Neural cell (in vitro differentiated cells): ENCODE data around the gene ADAMTS17. TPM values are rescaled to one million over a fixed set of nuclear protein-coding genes. Genes with fewer than 3 reads are reported as not detected.

Experiments
- H2AFZ ChIP-seq: fragments of 200-600, 300-800 bp; sonication (generic), shearing (Covaris generic); 2 replicates; pipeline ENCODE4 v1.6.0; 2014; ENCODE audit warnings: low read depth, mild to moderate bottlenecking, antibody characterized with exemption, low read length, moderate library complexity
- H3F3A ChIP-seq: fragments of 200-600 bp; shearing (Covaris generic); 2 replicates; pipeline ENCODE4 v1.6.1; 2016; ENCODE audit warnings: mild to moderate bottlenecking, moderate library complexity, mixed read lengths, antibody characterized with exemption, low read length; ENCODE audit not compliant: insufficient read depth, poor library complexity, severe bottlenecking
- H3K27ac ChIP-seq: fragments of 200-600, 300-800 bp; sonication (generic), shearing (Covaris generic); 2 replicates; pipeline ENCODE4 v1.5.1; 2014; ENCODE audit warnings: mild to moderate bottlenecking, low read length, moderate library complexity
- H3K27me3 ChIP-seq: fragments of 300-800, 200-600 bp; sonication (generic), shearing (Covaris generic); 2 replicates; pipeline ENCODE4 v1.6.0; 2014; ENCODE audit warnings: mild to moderate bottlenecking, low read depth, low read length, moderate library complexity; ENCODE audit not compliant: insufficient read depth
- H3K36me3 ChIP-seq: fragments of 300-800, 200-600 bp; sonication (generic), shearing (Covaris generic); 2 replicates; pipeline ENCODE4 v1.5.1; 2014; ENCODE audit warnings: mild to moderate bottlenecking, antibody characterized with exemption, low read length, moderate library complexity; ENCODE audit not compliant: insufficient read depth
- H3K4me2 ChIP-seq: fragments of 300-800, 200-600 bp; sonication (generic), shearing (Covaris generic); 2 replicates; pipeline ENCODE4 v1.6.0; 2014; ENCODE audit warnings: mild to moderate bottlenecking, low read length
- H3K4me3 ChIP-seq: fragments of 300-800, 200-600 bp; sonication (generic), shearing (Covaris generic); 2 replicates; pipeline ENCODE4 v1.5.1; 2014; ENCODE audit warnings: mild to moderate bottlenecking, low read length, moderate library complexity
- H3K79me2 ChIP-seq: fragments of 200-600 bp; shearing (Covaris generic); replicated peaks from 2 replicates; pipeline ENCODE4 v1.6.0; 2014; ENCODE audit warnings: mild to moderate bottlenecking, low read length, moderate library complexity; ENCODE audit not compliant: insufficient read depth
- H3K9ac ChIP-seq: fragments of 300-800, 200-600 bp; sonication (generic), shearing (Covaris generic); 2 replicates; pipeline ENCODE4 v1.6.1; 2016; ENCODE audit warnings: mild to moderate bottlenecking, low read length, mixed read lengths
- H3K9me2 ChIP-seq: fragments of 200-600 bp; shearing (Covaris generic); 2 replicates; pipeline ENCODE4 v1.6.1; 2016; ENCODE audit warnings: mild to moderate bottlenecking, low read length, mixed read lengths; ENCODE audit not compliant: insufficient read depth
- H3K9me3 ChIP-seq: fragments of 200-600, 300-800 bp; sonication (generic), shearing (Covaris generic); 2 replicates; pipeline ENCODE4 v1.6.1; 2016; ENCODE audit warnings: mild to moderate bottlenecking, mixed run types, low read length, moderate library complexity, mixed read lengths
- H4K20me1 ChIP-seq: fragments of 200-600 bp; shearing (Covaris generic); 2 replicates; pipeline ENCODE4 v1.6.1; 2016; ENCODE audit warnings: mild to moderate bottlenecking, mixed run types; ENCODE audit not compliant: insufficient read depth
- EP300 ChIP-seq: fragments of 450-650 bp; conservative IDR thresholded peaks from 2 replicates; pipeline ENCODE4 v1.6.1; 2014; ENCODE audit warnings: antibody characterized with exemption, mild to moderate bottlenecking, moderate library complexity; ENCODE audit not compliant: poor library complexity, severe bottlenecking
- EZH2 ChIP-seq: fragments of 200-600, 300-800 bp; shearing (Covaris generic), sonication (generic); IDR thresholded peaks from 2 replicates; pipeline ENCODE4 v1.6.1; 2014; ENCODE audit warnings: antibody characterized with exemption, low read length, borderline replicate concordance, mild to moderate bottlenecking; ENCODE audit not compliant: insufficient read depth, poor library complexity, severe bottlenecking
- MXI1 ChIP-seq: fragments of 450-650 bp; conservative IDR thresholded peaks from 2 replicates; pipeline ENCODE4 v1.6.1; 2014; ENCODE audit warnings: antibody characterized with exemption, mild to moderate bottlenecking; ENCODE audit not compliant: poor library complexity, severe bottlenecking
- POLR2AphosphoS5 ChIP-seq: IDR thresholded peaks from 2 replicates; pipeline ENCODE4 v1.6.1; 2012
- RAD21 ChIP-seq: fragments of 450-650 bp; conservative IDR thresholded peaks from 2 replicates; pipeline ENCODE4 v1.6.1; 2014; ENCODE audit warnings: antibody characterized with exemption, mild to moderate bottlenecking, moderate library complexity
- SMC3 ChIP-seq: fragments of 450-650 bp; conservative IDR thresholded peaks from 2 replicates; pipeline ENCODE4 v1.6.1; 2014; ENCODE audit warnings: antibody characterized with exemption, mild to moderate bottlenecking, moderate library complexity; ENCODE audit not compliant: poor library complexity
- TAF1 ChIP-seq: IDR thresholded peaks from 2 replicates; pipeline ENCODE4 v1.6.1; 2012; ENCODE audit warnings: low read depth
- polyA plus RNA-seq: library from polyadenylated mRNA; depleted of rRNA; stranded (reverse); fragments of >200 nt; gene quantifications from 2 replicates; pipeline ENCODE4 v1.2.3, GENCODE V29; 2014
- TF ChIP-seq, protein P1 (sequence below): IDR thresholded peaks from 2 replicates; pipeline ENCODE4 v1.6.1; 2012; ENCODE audit warnings: borderline replicate concordance
- TF ChIP-seq, protein P2 (sequence below): fragments of 450-650 bp; IDR thresholded peaks from 2 replicates; pipeline ENCODE4 v1.5.1; 2014; ENCODE audit warnings: antibody characterized with exemption, mild to moderate bottlenecking, moderate library complexity; ENCODE audit not compliant: poor library complexity, severe bottlenecking

The ADAMTS17 gene
- polyA plus RNA-seq, 1 donor from 2014 or later = 0.04 TPM

DNA sequence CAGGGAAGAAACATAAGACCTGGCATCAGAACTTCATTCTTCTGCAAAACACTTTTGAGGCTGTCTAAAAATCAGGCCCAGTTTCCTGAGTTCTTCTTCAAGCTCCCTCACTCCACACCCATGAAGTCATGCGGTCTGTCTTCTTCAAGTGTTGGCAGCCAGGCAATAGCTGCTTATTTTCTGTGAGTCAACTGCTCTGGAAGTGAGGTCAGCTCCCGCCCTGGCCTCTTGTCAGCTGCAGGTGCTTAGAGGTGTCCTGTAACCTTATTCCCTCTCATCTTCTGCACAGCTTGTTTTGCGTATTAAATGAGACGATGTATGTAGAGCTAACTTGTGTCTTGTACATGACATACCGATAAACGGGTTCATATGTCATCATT, 226.1 kb downstream of the ADAMTS17 start:
- H3K36me3 ChIP-seq = no peaks in the 10 kb centered on the region
- no peaks in the 10 kb centered on the region for H3K9me2 ChIP-seq
- no peaks in the 10 kb centered on the region for H3K79me2 ChIP-seq
- no peak overlapping the region for H2AFZ ChIP-seq
- H3K4me2 ChIP-seq = no peak overlapping the region
- TF ChIP-seq TAF1 = no peak
- TF ChIP-seq, protein P1, sequence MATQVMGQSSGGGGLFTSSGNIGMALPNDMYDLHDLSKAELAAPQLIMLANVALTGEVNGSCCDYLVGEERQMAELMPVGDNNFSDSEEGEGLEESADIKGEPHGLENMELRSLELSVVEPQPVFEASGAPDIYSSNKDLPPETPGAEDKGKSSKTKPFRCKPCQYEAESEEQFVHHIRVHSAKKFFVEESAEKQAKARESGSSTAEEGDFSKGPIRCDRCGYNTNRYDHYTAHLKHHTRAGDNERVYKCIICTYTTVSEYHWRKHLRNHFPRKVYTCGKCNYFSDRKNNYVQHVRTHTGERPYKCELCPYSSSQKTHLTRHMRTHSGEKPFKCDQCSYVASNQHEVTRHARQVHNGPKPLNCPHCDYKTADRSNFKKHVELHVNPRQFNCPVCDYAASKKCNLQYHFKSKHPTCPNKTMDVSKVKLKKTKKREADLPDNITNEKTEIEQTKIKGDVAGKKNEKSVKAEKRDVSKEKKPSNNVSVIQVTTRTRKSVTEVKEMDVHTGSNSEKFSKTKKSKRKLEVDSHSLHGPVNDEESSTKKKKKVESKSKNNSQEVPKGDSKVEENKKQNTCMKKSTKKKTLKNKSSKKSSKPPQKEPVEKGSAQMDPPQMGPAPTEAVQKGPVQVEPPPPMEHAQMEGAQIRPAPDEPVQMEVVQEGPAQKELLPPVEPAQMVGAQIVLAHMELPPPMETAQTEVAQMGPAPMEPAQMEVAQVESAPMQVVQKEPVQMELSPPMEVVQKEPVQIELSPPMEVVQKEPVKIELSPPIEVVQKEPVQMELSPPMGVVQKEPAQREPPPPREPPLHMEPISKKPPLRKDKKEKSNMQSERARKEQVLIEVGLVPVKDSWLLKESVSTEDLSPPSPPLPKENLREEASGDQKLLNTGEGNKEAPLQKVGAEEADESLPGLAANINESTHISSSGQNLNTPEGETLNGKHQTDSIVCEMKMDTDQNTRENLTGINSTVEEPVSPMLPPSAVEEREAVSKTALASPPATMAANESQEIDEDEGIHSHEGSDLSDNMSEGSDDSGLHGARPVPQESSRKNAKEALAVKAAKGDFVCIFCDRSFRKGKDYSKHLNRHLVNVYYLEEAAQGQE = no peak
- no peak for TF ChIP-seq SMC3
- no peak for TF ChIP-seq RAD21
- no peak for TF ChIP-seq EP300
- no peak for TF ChIP-seq POLR2AphosphoS5
- no peak for TF ChIP-seq EZH2
- TF ChIP-seq MXI1 = no peak
- TF ChIP-seq, protein P2, sequence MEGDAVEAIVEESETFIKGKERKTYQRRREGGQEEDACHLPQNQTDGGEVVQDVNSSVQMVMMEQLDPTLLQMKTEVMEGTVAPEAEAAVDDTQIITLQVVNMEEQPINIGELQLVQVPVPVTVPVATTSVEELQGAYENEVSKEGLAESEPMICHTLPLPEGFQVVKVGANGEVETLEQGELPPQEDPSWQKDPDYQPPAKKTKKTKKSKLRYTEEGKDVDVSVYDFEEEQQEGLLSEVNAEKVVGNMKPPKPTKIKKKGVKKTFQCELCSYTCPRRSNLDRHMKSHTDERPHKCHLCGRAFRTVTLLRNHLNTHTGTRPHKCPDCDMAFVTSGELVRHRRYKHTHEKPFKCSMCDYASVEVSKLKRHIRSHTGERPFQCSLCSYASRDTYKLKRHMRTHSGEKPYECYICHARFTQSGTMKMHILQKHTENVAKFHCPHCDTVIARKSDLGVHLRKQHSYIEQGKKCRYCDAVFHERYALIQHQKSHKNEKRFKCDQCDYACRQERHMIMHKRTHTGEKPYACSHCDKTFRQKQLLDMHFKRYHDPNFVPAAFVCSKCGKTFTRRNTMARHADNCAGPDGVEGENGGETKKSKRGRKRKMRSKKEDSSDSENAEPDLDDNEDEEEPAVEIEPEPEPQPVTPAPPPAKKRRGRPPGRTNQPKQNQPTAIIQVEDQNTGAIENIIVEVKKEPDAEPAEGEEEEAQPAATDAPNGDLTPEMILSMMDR = no peak
- peaks cover 4% of the 10 kb centered on the region for H3K9me3 ChIP-seq
- H3K9ac ChIP-seq = no peak overlapping the region
- H3K27ac ChIP-seq = no peak overlapping the region
- no peaks in the 10 kb centered on the region for H3F3A ChIP-seq
- H3K4me3 ChIP-seq = no peak overlapping the region
- no peaks in the 10 kb centered on the region for H3K27me3 ChIP-seq
- H4K20me1 ChIP-seq = no peaks in the 10 kb centered on the region

DNA sequence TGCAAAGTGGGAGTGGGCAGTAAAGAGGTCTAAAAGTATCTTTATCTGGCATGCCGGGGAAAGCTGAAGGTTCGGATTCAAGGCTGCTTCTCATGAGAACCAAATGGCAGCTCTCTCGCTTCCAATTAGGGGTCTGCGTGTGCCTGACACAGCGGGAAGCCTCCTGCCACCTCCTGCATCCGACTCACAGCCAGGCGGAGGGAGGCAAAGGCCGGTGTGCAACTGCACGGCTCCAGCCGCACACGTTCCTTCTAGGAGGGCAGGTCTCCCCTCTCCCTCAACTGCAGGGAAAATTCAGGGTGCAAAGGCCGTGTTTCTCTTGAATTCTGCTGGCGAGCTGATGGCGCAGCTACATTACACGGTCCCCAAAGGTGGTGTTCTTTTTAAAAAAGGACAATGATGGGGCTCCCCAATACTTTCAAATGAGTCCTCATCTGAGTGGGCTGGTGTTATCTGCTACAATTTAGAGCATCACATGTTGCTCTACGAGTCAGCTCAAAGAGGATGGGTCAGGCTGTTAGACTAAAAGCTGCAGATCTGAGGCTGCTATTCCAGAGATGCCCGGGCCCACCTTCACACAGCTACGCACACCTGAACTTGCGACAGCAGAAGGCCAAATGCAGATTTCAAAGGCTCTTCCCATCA, 226.6 kb downstream of the ADAMTS17 start:
- H3K79me2 ChIP-seq = no peaks in the 10 kb centered on the region
- no peak overlapping the region for H3K9ac ChIP-seq
- H3F3A ChIP-seq = no peaks in the 10 kb centered on the region
- H3K27ac ChIP-seq = no peak overlapping the region
- no peak overlapping the region for H2AFZ ChIP-seq
- H3K9me2 ChIP-seq = no peaks in the 10 kb centered on the region
- no peaks in the 10 kb centered on the region for H4K20me1 ChIP-seq
- TF ChIP-seq, protein P2 = no peak
- no peak for TF ChIP-seq EP300
- TF ChIP-seq, protein P1 = no peak
- TF ChIP-seq RAD21 = no peak
- no peak for TF ChIP-seq TAF1
- TF ChIP-seq EZH2 = no peak
- TF ChIP-seq SMC3 = no peak
- TF ChIP-seq MXI1 = no peak
- no peak for TF ChIP-seq POLR2AphosphoS5
- H3K27me3 ChIP-seq = no peaks in the 10 kb centered on the region
- no peak overlapping the region for H3K4me2 ChIP-seq
- peaks cover 4% of the 10 kb centered on the region for H3K9me3 ChIP-seq
- H3K36me3 ChIP-seq = no peaks in the 10 kb centered on the region
- H3K4me3 ChIP-seq = no peak overlapping the region
